GM12873 (cell line): ENCODE data around the gene CFDP1.

Source experiments
- CTCF ChIP-seq: IDR thresholded peaks from 2 replicates; pipeline ENCODE4 v1.5.1; 2012; ENCODE audit warnings: low read depth, mild to moderate bottlenecking, moderate library complexity, low read length, control low read depth; ENCODE audit not compliant: insufficient read depth; ENCODE audit errors: missing control alignments

The CFDP1 gene

DNA sequence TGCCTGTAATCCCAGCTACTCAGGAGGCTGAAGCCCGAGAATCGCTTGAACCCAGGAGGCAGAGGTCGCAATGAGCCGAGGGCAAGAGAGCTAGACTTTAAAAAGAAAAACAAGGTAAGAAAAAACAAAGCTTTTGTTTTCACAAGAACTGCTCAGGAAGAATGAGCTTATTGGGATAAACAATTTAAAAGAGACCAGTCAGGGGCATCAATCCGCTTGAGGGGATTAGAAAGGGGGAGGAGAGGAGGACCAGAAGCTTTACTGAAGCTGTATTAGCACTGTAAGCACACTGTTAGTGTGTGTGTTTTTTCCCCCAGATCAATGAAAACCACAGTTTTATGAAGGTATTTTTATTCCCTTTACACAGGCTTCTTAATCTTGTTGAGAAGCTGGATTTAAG is 22.4 kb upstream of the CFDP1 start:
- TF ChIP-seq CTCF, result no peak

DNA sequence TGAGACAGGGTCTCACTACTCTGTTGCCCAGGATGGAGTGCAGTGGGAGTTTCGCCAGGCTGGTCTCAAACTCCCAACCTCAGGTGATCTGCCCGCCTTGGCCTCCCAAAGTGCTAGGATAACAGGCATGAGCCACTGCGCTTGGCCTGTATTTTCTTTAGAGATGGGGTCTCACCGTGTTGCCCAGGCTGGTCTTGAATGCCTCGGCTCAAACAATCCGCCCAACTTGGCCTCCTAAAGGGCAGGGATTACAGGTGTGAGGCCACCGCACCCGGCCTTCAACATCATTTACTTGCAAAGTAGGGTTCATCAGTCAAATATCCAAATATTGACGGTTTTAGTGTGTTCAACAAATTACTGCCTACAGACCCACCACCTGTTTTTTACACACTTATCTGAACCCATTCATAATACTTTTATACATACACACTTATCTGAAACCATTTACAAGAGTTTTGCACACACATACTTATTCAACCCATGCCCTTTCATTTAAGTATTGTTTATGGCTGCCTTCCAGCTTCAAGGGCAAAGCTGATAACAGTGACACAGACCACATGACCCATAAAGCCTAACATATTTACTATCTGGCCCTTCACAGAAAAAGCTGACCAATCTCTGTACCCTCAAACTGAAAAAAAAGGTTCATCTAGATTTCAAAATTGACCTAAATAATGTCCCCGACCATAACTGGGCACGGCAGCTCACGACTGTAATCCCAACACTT is 19.3 kb upstream of the CFDP1 start:
- no peak for TF ChIP-seq CTCF

DNA sequence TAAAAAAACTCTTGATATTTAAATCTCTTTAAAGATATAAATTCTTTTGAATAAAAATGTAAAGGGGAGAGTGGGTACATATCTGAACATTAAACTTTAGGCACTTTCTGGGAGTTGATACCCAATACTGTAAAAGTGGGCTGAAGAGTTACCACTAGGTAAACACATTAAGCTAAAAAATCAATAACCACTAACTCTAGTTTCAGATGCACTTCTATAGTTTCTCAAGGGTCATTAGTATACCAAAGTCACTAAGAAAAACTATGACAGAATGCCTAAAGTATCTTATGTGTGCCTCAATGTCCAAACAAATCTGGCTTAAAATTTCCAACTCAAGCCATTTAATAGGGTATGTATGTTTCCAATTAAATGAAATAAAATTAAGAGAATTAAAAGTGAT is 13.1 kb upstream of the CFDP1 start:
- TF ChIP-seq CTCF, result no peak

DNA sequence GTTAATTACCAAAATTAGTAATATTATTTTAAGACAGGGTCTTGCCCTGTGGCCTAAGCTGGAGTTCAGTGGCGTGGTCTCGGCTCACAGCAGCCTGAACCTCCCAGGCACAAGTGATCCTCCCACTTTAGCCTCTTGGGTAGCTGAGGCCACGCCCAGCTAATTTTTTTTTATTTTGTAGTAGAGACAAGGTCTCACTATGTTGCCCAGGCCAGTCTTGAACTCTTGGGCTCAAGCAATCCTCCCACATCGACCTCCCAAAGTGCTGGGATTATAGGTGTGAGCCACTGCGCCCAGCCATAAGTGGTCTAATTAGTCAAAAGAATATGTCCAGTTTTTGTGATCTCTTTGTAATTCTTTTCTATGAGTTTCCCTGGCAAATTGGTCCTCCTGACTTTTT is 12.0 kb upstream of the CFDP1 start:
- TF ChIP-seq CTCF, result no peak

DNA sequence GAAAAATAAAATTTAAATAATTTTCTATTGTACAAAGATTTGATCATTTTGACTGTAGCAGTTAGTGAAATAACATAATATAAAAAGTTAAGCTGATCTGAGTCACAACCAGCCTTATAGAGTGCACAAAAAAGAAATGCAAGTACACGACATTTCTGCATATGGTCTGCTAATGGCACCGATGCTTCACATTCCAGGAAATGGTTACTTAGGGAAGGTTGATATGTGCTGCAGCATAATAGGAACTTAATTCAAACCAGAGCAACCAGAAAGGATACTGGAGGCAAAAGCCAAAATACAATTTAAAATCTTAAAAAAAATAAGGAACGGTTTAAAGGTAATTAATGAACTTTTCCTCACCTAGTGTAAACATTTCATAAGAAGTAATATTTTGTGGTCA is 10.0 kb upstream of the CFDP1 start:
- TF ChIP-seq CTCF, result no peak

DNA sequence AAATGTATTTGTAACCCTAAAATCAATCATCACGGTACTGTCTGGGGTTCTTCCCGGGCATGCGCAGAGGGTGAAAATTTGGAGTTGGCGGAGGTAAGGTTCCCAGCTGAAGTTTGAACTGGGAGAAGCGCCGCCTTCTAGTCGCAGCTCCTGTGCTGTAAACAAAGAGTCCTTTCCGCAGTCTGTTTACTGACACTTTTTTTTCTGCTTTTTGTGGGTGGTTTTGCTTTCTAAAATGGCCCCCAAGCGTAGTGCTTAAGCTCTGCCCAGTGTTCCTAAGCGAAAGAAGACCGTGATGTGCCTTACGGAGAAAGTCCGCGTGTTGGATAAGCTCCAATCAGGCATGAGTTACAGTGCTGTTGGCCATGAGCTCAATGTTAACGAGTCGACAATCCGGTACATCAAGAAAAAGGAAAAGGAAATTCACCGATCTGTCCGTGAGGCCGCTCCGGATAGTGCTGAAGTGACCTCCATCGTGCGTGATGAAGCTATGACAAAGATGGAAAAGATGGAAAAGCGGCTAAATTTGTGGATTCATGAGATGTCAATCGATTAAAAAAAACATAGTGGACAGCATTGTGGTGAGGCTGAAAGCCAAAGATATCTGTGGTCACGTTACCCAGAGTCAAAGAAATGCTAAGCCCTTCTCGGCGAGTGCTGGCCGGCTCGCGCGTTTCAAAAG is 570 bp upstream of the CFDP1 start:
- no peak for TF ChIP-seq CTCF

GRCh38 chr16:75429621-75430403 is 3.5 kb downstream of the CFDP1 start:
- TF ChIP-seq CTCF, result no peak
